ENCODE data around the gene NCOA3.
"Not testable (repeated sequence)": the region's sequence is repeated elsewhere in the genome, so short reads cannot be mapped to it uniquely, and the experiment has no call there.

Gene NCOA3

GRCh38 chr20:47561603-47562583 is 60.2 kb downstream of the NCOA3 start:
- DNase-seq (ENCODE audit: low read depth) = no peak

DNA sequence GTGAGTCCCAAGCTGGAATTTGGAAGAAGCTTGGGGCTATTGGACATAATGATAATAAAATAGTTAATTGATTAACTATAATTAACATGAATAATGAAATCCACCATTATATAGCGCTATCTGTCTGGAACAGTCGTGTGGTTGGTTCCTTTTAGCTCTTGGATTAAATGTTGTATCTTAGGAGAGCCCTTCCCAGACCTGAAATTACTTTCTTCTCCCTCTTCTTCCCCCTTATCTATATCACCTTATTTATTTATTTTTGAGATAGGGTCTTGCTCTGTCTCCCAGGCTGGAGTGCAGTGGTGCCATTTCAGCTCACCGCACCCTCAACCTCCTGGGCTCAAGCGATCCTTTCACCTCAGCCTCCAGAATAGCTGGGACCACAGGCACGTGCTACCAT is 64.6 kb downstream of the NCOA3 start:
- DNase-seq (ENCODE audit: low read depth) = no peak

DNA sequence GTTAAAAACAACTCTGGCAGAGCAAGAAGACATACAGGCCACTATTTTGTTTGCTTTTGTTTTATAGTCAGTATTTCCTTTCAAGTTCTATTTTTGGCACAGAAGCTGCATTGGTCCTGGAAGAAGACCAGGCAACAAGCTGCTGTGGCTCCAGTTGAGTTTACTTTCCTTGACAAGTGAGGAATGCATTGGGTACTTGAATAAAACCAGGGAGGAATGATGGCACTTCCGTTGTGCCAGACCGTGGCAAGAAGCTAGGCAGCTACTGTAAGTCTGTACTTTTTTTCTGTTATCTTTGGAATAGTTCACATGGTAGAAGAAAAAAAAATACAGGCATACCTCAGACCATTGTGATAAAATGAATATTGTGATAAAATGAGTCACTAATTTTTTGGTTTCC is 66.3 kb downstream of the NCOA3 start:
- DNase-seq (ENCODE audit: low read depth) = peak; percentile 47

DNA sequence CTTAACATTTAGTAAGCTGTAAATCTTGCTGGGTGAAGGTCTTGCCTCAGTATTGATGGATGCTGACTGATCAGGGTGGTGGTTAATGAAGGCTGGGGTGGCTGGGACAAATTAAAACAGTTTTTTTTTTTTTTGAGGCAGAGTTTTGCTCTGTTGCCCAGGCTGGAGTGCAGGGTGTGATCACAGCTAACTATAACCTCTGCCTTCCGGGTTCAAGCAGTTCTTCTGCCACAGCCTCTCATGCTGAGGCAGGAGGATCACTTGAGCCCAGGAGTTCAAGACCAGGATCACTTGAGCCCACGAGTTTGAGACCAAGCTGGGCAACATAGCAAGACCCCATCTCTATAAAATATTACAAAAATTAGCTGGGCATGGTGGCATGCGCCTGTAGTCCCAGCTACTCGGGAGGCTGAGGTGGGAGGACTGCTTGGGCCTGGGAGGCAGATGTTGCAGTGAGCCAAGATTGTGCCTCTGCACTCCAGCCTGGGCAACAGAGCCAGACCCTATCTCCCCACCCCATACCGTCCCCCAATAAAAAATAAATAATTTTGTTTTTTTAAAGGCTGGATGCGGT is 67.2 kb downstream of the NCOA3 start:
- DNase-seq (ENCODE audit: low read depth) = no peak

GRCh38 chr20:47571426-47571825 is 69.7 kb downstream of the NCOA3 start:
- DNase-seq (ENCODE audit: low read depth) = no peak

- no peak for DNase-seq (ENCODE audit: low read depth)
Observed at GRCh38 chr20:47572105-47572729, 70.5 kb downstream of the NCOA3 start.

GRCh38 chr20:47573559-47573958 is 71.9 kb downstream of the NCOA3 start:
- DNase-seq (ENCODE audit: low read depth) = no peak

DNA sequence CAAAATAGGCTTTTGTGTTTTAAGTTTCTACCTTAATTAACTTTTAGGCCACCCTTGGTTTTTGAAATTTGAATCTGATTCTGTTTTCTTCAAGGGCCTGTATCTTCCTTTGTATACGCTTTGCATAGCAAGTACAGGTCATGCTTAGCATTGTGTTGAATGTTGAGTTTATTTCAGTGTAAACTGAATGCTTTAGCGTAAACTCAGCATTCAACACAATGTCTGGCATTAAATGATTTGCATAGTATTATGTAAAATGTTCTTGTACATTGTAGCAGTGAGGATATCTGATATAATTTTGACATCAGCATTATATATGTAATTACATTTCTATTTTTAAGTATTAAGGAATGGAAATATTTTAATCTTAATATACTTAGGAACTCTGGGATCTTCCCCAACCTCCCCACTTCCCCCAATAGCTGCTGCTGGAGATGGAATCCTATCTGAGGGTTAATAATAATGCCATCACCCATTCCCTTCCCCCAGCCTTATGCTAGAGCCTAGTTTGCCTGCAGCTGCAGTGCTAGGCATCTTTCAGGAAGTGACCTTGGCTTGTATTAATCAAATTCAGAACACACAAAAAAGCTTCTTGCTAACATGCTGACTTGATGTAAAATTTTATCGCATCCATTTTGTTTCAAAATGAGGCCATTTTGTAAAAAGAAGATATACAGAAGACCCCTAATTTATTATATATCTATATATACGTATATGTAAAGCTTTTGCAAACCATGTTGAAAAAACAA is 73.1 kb downstream of the NCOA3 start:
- no peak for DNase-seq (ENCODE audit: low read depth)

DNA sequence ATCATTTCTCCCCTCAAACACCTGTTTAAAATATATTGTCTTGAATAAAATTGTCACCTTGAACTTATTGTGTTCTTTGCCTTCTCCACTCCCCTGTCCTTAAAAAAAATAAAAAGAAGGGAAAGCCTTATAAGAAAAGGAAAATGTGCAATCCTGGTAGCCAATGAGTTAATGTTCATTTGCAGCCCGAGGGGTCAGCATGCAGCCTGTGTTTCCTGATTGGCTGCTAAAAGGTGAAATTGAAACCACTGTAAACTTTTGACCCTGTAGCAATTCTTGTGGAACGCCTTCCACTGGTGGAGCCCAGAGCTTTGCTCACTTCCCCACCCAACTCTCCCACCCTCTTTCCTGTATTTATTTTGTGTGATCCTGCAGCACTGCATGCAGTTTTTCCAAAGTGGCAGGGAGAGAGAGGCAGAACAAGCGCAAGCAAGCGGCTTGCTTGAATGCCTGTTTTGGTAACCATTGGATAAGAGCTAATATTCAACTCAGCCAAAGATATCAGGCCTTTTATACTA is 74.9 kb downstream of the NCOA3 start:
- peak; percentile 53 for DNase-seq (ENCODE audit: low read depth)

DNA sequence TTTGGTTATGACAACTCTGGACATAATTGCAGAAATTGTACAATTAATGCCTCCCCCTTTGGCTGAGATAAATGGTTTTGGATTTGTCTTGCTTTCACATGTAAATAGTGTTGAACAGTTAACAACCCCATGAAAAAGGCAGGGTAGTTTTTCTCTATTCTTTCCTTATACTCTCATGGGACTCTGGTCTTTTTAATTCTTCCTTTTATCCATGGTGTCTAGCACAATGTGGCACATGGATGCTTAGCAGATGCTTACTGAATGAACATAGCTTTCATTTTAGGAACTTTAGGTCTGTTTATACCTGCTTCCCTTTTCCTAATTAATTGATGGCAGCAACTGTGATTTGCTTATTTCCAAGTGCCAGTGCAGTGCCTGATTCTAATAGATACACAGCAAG is 75.6 kb downstream of the NCOA3 start:
- DNase-seq (ENCODE audit: low read depth) = no peak

DNA sequence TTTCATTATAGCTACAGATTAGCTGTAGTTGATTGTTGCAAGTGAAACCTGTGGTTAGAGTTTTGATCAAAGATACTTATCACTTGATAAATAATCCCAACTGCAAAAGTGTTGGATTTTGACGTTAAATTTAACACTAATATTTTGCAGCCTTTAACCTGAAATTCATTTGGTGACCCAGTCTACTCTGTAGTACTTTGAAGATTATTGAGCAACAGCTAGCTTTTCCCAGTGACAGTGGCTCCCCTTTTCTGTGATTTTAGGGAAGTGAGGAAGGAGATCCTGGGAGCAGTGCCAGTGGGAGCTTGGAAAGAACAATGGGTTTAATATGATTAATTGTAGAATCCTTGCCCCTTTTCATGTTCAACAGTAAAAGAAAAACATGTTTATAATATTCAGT is 76.9 kb downstream of the NCOA3 start:
- no peak for DNase-seq (ENCODE audit: low read depth)

DNA sequence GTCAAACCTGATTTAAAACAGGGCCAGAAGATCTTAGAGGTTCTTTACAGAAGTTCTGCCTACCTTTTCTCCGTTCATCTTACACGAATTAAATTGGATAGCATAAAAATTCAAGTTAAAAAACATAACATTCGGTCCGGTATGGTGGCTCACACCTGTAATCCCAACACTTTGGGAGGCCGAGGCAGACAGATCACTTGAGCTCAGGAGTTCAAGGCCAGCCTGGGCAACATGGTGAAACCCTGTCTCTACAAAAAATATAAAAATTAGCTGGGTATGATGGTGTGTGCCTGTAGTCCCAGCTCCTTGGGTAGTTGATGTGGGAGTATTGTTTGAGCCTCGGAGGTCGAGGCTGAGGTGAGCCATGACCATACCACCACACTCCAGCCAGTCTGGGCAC is 79.0 kb downstream of the NCOA3 start:
- not testable (repeated sequence) for DNase-seq (ENCODE audit: low read depth)

GRCh38 chr20:47581090-47581489 is 79.4 kb downstream of the NCOA3 start:
- DNase-seq (ENCODE audit: low read depth) = no peak

DNA sequence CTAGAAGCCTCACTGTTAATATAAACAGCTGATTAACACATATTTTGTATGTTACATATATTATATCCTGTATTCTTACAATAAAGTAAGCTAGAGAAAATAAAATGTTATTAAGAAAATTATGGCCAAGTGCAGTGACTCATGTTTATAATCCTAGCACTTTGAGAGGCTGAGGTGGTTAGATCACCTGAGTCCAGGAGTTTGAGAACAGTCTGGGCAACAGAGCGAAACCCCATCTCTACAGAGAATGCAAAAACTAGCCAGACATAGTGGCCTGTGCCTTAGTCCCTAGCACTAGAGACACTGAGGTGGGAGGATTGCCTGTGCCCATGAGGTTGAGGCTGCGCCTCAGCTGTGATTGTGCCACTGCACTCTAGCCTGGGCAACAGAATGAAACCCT is 81.9 kb downstream of the NCOA3 start:
- DNase-seq (ENCODE audit: low read depth) = no peak

GRCh38 chr20:47585087-47585747 is 83.5 kb downstream of the NCOA3 start:
- no peak for DNase-seq (ENCODE audit: low read depth)

DNA sequence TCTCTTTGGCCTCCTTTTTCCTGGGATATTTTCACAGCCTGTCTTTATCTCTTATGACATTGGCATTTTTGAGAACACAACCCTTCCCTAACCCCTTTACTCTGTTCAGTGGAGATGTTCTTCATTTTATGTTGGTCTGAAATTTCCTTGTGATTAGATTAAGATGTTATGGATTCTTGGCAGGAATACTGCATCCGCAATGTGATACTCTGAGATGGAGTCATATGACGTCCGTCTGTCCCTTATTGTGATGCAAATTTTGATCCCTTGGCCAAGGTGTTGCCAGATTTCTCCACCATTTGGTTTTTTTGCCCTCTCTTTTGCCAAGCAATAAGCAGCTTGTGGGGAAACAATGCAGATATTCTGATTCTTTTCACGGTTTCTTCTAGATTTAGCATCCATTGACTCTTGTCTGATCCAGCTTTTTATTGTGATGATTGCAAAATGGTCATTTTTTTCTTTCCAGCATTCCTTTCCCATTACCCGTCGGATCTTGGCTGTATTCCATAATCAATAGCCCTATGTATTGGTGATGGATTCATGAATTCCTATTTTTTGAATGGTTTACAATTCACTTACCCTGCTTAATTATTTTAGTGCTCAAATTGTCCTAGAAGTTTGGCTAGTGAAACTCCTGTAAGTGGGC is 85.1 kb downstream of the NCOA3 start:
- DNase-seq (ENCODE audit: low read depth) = no peak

GRCh38 chr20:47588158-47588557 is 86.5 kb downstream of the NCOA3 start:
- DNase-seq (ENCODE audit: low read depth) = no peak

GRCh38 chr20:47591231-47591630 is 89.5 kb downstream of the NCOA3 start:
- no peak for DNase-seq (ENCODE audit: low read depth)

DNA sequence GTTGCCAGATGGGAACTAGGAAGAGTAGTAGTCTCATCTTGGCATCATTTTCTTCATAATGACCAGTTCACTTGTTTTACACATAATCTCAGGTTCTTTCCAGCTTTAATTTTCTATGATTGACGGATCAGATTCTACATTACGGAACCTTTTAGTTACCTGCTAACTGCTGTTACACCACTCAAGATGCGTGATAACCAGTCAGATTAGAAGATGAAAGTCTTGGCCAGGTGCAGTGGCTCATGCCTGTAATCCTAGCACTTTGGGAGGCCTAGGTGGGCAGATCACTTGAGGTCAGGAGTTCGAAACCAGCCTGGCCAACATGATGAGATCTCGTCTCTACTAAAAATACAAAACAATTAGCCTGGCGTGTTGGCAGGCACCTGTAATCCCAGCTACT is 92.5 kb downstream of the NCOA3 start:
- DNase-seq (ENCODE audit: low read depth) = no peak

- not testable (repeated sequence) for DNase-seq (ENCODE audit: low read depth)
Observed at GRCh38 chr20:47595138-47595537, 93.5 kb downstream of the NCOA3 start.

DNA sequence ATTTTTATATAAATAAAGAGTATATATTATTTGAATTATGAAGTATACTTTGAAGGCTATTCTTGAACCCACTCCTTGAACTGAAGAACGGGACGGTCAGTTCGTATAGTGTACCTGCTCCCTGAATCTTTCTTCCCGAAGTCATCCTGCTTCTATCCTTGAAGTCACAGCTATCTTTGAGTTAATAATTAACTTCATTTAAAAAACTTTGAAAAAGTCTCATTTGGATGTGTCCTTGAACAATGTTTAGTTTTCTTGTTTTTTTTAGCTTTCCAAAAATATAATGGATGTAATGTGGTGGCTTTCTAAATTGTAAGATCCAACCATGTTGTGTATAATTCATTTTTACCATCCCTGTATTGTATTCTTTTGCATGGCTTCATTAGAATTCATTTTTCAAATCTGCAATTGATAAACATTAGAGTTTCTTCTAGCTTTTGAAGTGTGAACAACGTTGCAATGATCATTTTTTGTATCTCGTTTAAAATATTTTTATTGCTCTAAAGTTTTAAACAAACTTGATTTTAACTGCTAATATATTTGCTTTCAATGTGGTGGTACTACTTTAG is 94.4 kb downstream of the NCOA3 start:
- no peak for DNase-seq (ENCODE audit: low read depth)
